Tibial nerve (tissue), 4 donors: ENCODE results near the gene FUOM. TPM values are rescaled to one million over a fixed set of nuclear protein-coding genes. Genes with fewer than 3 reads are reported as not detected.
A peak's percentile ranks its signal among the peaks of the same experiment; 100 is the strongest.

ENCODE experiments used
- DNase-seq, 2 donors: peaks; one replicate each; pipeline ENCODE4 v3.0.0-alpha.2; 2019; ENCODE audit warnings: low spot score in 2 of 2
- H3K27ac ChIP-seq, 4 donors: fragments of 200-600 bp; sonication (generic) in 3 of 4; one replicate each; pipeline ENCODE4 v1.5.1; 2017 to 2019; ENCODE audit warnings: mild to moderate bottlenecking in 1 of 4
- H3K27me3 ChIP-seq, 2 donors: fragments of 200-600 bp; sonication (generic) in 1 of 2; one replicate each; pipeline versions ENCODE4 v1.5.1 to v1.6.0; 2017 to 2019
- H3K36me3 ChIP-seq, 3 donors: fragments of 200-600 bp; sonication (generic); one replicate each; pipeline ENCODE4 v1.5.1; 2018 to 2019
- H3K4me1 ChIP-seq, 4 donors: fragments of 200-600 bp; sonication (generic) in 3 of 4; one replicate each; pipeline ENCODE4 v1.5.1; 2017 to 2019
- H3K4me3 ChIP-seq, 4 donors: fragments of 200-600 bp; sonication (generic) in 3 of 4; one replicate each; pipeline ENCODE4 v1.5.1; 2017 to 2019; ENCODE audit warnings: mild to moderate bottlenecking in 1 of 4, moderate library complexity in 1 of 4
- H3K9me3 ChIP-seq, 4 donors: fragments of 200-600 bp; sonication (generic) in 3 of 4; one replicate each; pipeline ENCODE4 v1.5.1; 2017 to 2019
- EP300 ChIP-seq, 2 donors: sonication (generic); formaldehyde crosslinking; IDR thresholded peaks; one replicate each; pipeline ENCODE4 v1.6.1; 2017; ENCODE audit warnings: antibody characterized with exemption in 2 of 2, mild to moderate bottlenecking in 1 of 2
- POLR2A ChIP-seq, 2 donors: fragments of 450-650 bp; IDR thresholded peaks; one replicate each; pipeline ENCODE4 v1.6.1; 2017; ENCODE audit warnings: antibody characterized with exemption in 2 of 2, mild to moderate bottlenecking in 2 of 2, moderate library complexity in 2 of 2
- WGBS, 2 donors: methylation state at CpG; one replicate each; pipeline ENCODE4 v1.1.5; 2018; 5-methylcytosine and 5-hydroxymethylcytosine counted together
- total RNA-seq, 4 donors: library from RNA; depleted of rRNA; stranded (reverse); fragments of >200 nt; gene quantifications; one replicate each; pipeline ENCODE4 v1.1.0, GENCODE V29; 2016
- TF ChIP-seq, protein P1 (sequence below), 5 experiments: fragments of 200-600 bp in 3 of 5; fragments of 450-650 bp in 2 of 5; sonication (generic) in 3 of 5; IDR thresholded peaks; one replicate each; pipeline ENCODE4 v1.5.1; 2016 to 2019; ENCODE audit warnings: antibody characterized with exemption in 5 of 5, mild to moderate bottlenecking in 3 of 5, moderate library complexity in 2 of 5

Gene FUOM
- total RNA-seq, 4 donors from 2014 or later = 44.1 to 59.4 (median 49.3) TPM

DNA sequence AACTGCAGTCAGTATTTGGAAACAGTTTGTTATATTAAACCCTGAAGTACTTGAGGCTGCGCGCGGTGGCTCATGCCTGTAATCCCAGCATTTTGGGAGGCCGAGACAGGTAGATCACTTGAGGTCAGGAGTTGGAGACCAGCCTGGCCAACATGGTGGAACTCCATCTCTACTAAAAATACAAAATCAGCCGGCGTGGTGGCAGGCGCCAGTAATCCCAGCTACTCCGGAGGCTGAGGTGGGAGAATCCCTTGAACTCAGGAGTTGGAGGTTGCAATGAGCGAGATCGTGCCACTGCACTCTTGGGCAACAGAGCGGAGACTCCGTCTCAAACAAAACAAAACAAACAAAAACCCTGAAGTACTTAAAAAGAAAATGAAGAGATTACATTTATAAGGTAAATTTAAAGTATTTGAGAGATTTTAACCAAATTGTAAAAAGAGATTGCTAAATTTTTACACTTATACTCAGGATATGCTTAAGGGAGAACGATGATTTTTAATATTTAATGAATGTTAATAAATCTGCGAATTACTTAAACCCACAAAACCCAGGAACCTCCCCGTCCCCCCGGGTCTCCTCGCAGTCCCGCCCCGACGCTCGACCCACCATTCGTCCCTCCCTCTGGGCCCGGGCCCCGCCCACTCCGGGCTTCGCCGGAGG lies 35.7 kb upstream of the FUOM start:
- DNase-seq = no peak
- H3K27me3 ChIP-seq = no peaks in the 10 kb centered on the region
- peak overlapping the region; percentile 76 to 94 (median 84) for H3K4me3 ChIP-seq
- H3K27ac ChIP-seq = peak overlapping the region in 3 of 4 donors; percentile 84 to 88 (median 86)
- TF ChIP-seq POLR2A (IDR thresholded peaks at IDR 0.05) (no peak), EP300 (IDR thresholded peaks at IDR 0.05) (no peak)
- TF ChIP-seq, protein P1, sequence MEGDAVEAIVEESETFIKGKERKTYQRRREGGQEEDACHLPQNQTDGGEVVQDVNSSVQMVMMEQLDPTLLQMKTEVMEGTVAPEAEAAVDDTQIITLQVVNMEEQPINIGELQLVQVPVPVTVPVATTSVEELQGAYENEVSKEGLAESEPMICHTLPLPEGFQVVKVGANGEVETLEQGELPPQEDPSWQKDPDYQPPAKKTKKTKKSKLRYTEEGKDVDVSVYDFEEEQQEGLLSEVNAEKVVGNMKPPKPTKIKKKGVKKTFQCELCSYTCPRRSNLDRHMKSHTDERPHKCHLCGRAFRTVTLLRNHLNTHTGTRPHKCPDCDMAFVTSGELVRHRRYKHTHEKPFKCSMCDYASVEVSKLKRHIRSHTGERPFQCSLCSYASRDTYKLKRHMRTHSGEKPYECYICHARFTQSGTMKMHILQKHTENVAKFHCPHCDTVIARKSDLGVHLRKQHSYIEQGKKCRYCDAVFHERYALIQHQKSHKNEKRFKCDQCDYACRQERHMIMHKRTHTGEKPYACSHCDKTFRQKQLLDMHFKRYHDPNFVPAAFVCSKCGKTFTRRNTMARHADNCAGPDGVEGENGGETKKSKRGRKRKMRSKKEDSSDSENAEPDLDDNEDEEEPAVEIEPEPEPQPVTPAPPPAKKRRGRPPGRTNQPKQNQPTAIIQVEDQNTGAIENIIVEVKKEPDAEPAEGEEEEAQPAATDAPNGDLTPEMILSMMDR (IDR thresholded peaks at IDR 0.05) = no peak
- H3K36me3 ChIP-seq = peaks cover 0 to 63% (median 3%) of the 10 kb centered on the region in 3 donors
- peaks cover 0 to 25% (median 10%) of the 10 kb centered on the region in 4 donors for H3K4me1 ChIP-seq
- H3K9me3 ChIP-seq = no peaks in the 10 kb centered on the region
- WGBS, 2 donors = 32 to 33% methylated on average over 27 of the region's 27 CpGs

DNA sequence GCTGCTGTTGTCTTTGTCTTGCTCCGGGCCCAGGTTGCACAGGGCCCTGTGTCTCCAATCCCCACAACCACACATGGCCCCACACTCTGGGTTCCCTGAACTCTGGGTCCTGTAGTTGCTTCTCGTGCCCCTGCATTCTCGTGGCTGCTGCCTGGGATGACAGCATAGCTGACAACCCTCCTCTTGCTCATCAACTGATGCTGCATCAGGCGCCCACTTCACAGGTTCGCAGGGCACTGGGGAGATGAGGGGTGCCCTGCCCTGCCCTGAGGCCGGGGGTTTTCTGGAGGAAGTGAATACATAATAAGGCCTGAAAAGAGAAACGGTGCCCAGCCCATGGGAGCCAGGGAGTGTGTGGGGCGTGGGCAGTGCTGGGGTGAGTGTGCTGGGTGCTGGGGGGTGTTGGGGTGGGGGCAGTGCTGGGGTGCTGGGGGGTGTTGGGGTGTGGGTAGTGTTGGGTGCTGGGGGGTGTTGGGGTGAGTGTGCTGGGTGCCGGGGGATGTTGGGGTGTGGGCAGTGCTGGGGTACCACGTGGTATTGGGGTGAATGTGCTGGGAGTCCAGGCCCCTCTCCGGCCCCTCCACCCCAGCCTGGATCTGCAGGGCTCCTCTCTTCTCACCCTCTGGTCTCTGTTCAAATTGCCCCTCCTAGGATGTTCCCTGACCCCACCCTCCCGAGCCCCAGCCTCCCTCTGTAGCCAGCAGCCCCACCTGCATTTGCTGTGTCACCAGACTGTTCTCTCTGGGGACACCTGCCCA lies 34.1 kb upstream of the FUOM start:
- no peak for DNase-seq
- H3K36me3 ChIP-seq = peaks cover 0 to 54% (median 0%) of the 10 kb centered on the region in 3 donors
- no peak overlapping the region for H3K27ac ChIP-seq

DNA sequence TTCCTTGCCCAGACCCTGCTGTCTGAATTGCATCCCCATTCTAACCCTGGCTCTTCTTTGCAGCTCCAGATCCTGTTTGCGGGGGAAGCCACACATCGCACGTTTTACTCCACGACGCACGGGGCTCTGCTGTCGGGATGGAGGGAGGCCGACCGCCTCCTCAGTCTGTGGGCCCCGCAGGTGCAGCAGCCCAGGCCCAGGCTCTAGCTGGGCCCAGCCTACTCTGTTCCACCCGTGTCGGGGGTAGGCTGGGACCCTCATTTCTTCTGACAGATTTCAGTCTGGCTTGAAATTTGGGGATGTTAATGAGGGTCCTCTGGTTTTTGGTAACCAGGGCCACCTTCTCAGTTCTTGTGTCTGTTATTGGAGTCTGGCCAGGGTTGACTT lies 33.4 kb upstream of the FUOM start:
- Histone ChIP-seq H3K36me3 (peaks cover 0 to 47% (median 0%) of the 10 kb centered on the region in 3 donors), H3K27ac (no peak overlapping the region), H3K9me3 (no peaks in the 10 kb centered on the region), H3K4me1 (peaks cover 0 to 23% (median 10%) of the 10 kb centered on the region in 4 donors), H3K27me3 (no peaks in the 10 kb centered on the region), H3K4me3 (no peak overlapping the region)
- TF ChIP-seq EP300 (IDR thresholded peaks at IDR 0.05) (no peak), POLR2A (IDR thresholded peaks at IDR 0.05) (no peak)
- TF ChIP-seq, protein P1 (IDR thresholded peaks at IDR 0.05) = no peak
- no peak for DNase-seq
- 93 to 95% methylated on average over 6 to 12 of the region's 12 CpGs for WGBS, 2 donors

More for the DNA sequence above, 34.1 kb upstream of the FUOM start:
- Histone ChIP-seq H3K9me3 (no peaks in the 10 kb centered on the region), H3K4me3 (no peak overlapping the region), H3K4me1 (peaks cover 0 to 25% (median 10%) of the 10 kb centered on the region in 4 donors), H3K27me3 (no peaks in the 10 kb centered on the region)
- 84 to 88% methylated on average over 12 of the region's 12 CpGs for WGBS, 2 donors
- TF ChIP-seq EP300 (IDR thresholded peaks at IDR 0.05) (no peak), POLR2A (IDR thresholded peaks at IDR 0.05) (no peak)
- TF ChIP-seq, protein P1 (IDR thresholded peaks at IDR 0.05) = no peak

- peaks cover 0 to 42% (median 0%) of the 10 kb centered on the region in 3 donors for H3K36me3 ChIP-seq
- H3K9me3 ChIP-seq = no peaks in the 10 kb centered on the region
- no peaks in the 10 kb centered on the region for H3K27me3 ChIP-seq
- no peak overlapping the region for H3K4me3 ChIP-seq
- no peak for DNase-seq
- no peak for TF ChIP-seq EP300 (IDR thresholded peaks at IDR 0.05)
- TF ChIP-seq POLR2A (IDR thresholded peaks at IDR 0.05) = no peak
- TF ChIP-seq, protein P1 (IDR thresholded peaks at IDR 0.05) = no peak
- peaks cover 0 to 18% (median 10%) of the 10 kb centered on the region in 4 donors for H3K4me1 ChIP-seq
- WGBS, 2 donors = 87 to 88% methylated on average over 19 of the region's 19 CpGs
- H3K27ac ChIP-seq = no peak overlapping the region
Measured at GRCh38 chr10:133390597-133391248, 32.9 kb upstream of the FUOM start.
